GM23338 (cell line): Measurements from ENCODE around the gene SC5D. TPM values are rescaled to one million over a fixed set of nuclear protein-coding genes. Genes with fewer than 3 reads are reported as not detected.

Source experiments
- ATAC-seq: fragments of 200-7000 bp; cut with Tn5 transposase; 3 replicates; pipeline ENCODE4 v1.9.1; 2020
- DNase-seq: peaks from one replicate; pipeline ENCODE4 v3.0.0-alpha.2; 2015; ENCODE audit warnings: low spot score
- H2AFZ ChIP-seq: fragments of 200-600 bp; sonication (generic); 2 replicates; pipeline ENCODE4 v1.8.0; 2016; ENCODE audit warnings: antibody characterized with exemption, mild to moderate bottlenecking, moderate library complexity
- H3F3A ChIP-seq: fragments of 200-600 bp; sonication (generic); replicated peaks from 2 replicates; pipeline ENCODE4 v1.8.0; 2017; ENCODE audit warnings: antibody characterized with exemption, mixed run types, low read depth
- H3K27ac ChIP-seq: fragments of 200-600 bp; sonication (generic); 2 replicates; pipeline ENCODE4 v1.6.1; 2016; ENCODE audit warnings: low read depth
- H3K27me3 ChIP-seq: fragments of 200-600 bp; sonication (generic); 2 replicates; pipeline ENCODE4 v1.8.0; 2016; ENCODE audit warnings: mild to moderate bottlenecking, mixed run types, moderate library complexity; ENCODE audit not compliant: insufficient read depth
- H3K36me3 ChIP-seq: fragments of 200-600 bp; sonication (generic); 2 replicates; pipeline ENCODE4 v1.8.0; 2016; ENCODE audit warnings: mild to moderate bottlenecking; ENCODE audit not compliant: insufficient read depth
- H3K4me1 ChIP-seq: fragments of 200-600 bp; sonication (generic); 2 replicates; pipeline ENCODE4 v1.8.0; 2016; ENCODE audit warnings: mild to moderate bottlenecking, moderate library complexity; ENCODE audit not compliant: insufficient read depth
- H3K4me2 ChIP-seq: fragments of 200-600 bp; sonication (generic); 2 replicates; pipeline ENCODE4 v1.7.1; 2017; ENCODE audit warnings: mixed run types
- H3K4me3 ChIP-seq: fragments of 200-600 bp; sonication (generic); 2 replicates; pipeline ENCODE4 v1.6.1; 2016; ENCODE audit warnings: mixed run types
- H3K79me2 ChIP-seq: fragments of 200-600 bp; sonication (generic); replicated peaks from 2 replicates; pipeline ENCODE4 v1.8.0; 2017; ENCODE audit warnings: mild to moderate bottlenecking; ENCODE audit not compliant: insufficient read depth
- H3K9me2 ChIP-seq: fragments of 200-600 bp; sonication (generic); 2 replicates; pipeline ENCODE4 v1.8.0; 2017; ENCODE audit not compliant: insufficient read depth
- H4K20me1 ChIP-seq: fragments of 200-600 bp; sonication (generic); replicated peaks from 2 replicates; pipeline ENCODE4 v1.8.0; 2017; ENCODE audit warnings: mild to moderate bottlenecking; ENCODE audit not compliant: insufficient read depth
- H3K27ac Mint-ChIP-seq: 2 replicates; pipeline ENCODE4 v1.8.0; 2020; ENCODE audit warnings: inconsistent platforms, mild to moderate bottlenecking, moderate library complexity, mixed read lengths
- H3K27me3 Mint-ChIP-seq: 3 replicates; pipeline ENCODE4 v1.8.0; 2022; ENCODE audit warnings: low read depth, mild to moderate bottlenecking, moderate library complexity, mixed read lengths, inconsistent platforms; ENCODE audit not compliant: insufficient read depth, poor library complexity
- H3K36me3 Mint-ChIP-seq: 3 replicates; pipeline ENCODE4 v1.8.0; 2021; ENCODE audit warnings: low read depth, mild to moderate bottlenecking, inconsistent platforms, moderate library complexity, mixed read lengths
- H3K4me1 Mint-ChIP-seq: 3 replicates; pipeline ENCODE4 v1.8.0; 2020; ENCODE audit warnings: mild to moderate bottlenecking, inconsistent platforms, mixed read lengths
- H3K4me3 Mint-ChIP-seq: 3 replicates; pipeline ENCODE4 v1.8.0; 2021; ENCODE audit warnings: moderate library complexity, mild to moderate bottlenecking, inconsistent platforms, mixed read lengths
- H3K9me3 Mint-ChIP-seq: 3 replicates; pipeline ENCODE4 v1.8.0; 2020; ENCODE audit warnings: moderate library complexity, mild to moderate bottlenecking, inconsistent platforms, mixed read lengths
- CREB1 ChIP-seq: fragments of 250-450 bp; sonication (Bioruptor Pico); IDR thresholded peaks from 2 replicates; pipeline ENCODE4 v1.5.0; 2020; ENCODE audit warnings: low read depth, mild to moderate bottlenecking, moderate library complexity
- CTCF ChIP-seq, 2 experiments: fragments of 200-600 bp in 1 of 2; sonication (generic) in 1 of 2; conservative IDR thresholded peaks; 2 replicates each; pipeline versions ENCODE4 v1.5.1 to v1.6.1; 2016 to 2017; ENCODE audit warnings: antibody characterized with exemption in 2 of 2, low read depth in 2 of 2, mild to moderate bottlenecking in 2 of 2, moderate library complexity in 1 of 2
- ETS1 ChIP-seq: IDR thresholded peaks from 2 replicates; pipeline ENCODE4 v1.6.1; 2016; ENCODE audit warnings: antibody characterized with exemption
- EZH2 ChIP-seq: fragments of 200-600 bp; sonication (generic); IDR thresholded peaks from one replicate; pipeline ENCODE4 v1.8.0; 2017; ENCODE audit warnings: antibody characterized with exemption, mild to moderate bottlenecking, low read depth; ENCODE audit not compliant: unreplicated experiment
- EZH2phosphoT487 ChIP-seq: fragments of 200-600 bp; sonication (generic); IDR thresholded peaks from one replicate; pipeline ENCODE4 v1.8.1; 2018; ENCODE audit warnings: antibody characterized with exemption; ENCODE audit not compliant: unreplicated experiment
- JUNB ChIP-seq: IDR thresholded peaks from one replicate; pipeline ENCODE4 v1.6.1; 2016; ENCODE audit warnings: antibody characterized with exemption; ENCODE audit not compliant: unreplicated experiment
- NANOG ChIP-seq: IDR thresholded peaks from 2 replicates; pipeline ENCODE4 v1.6.1; 2016; ENCODE audit warnings: antibody characterized with exemption, borderline replicate concordance
- POLR2AphosphoS5 ChIP-seq: IDR thresholded peaks from 2 replicates; pipeline ENCODE4 v1.6.1; 2016; ENCODE audit warnings: antibody characterized with exemption, low read depth
- REST ChIP-seq: IDR thresholded peaks from one replicate; pipeline ENCODE4 v1.6.1; 2018; ENCODE audit warnings: antibody characterized with exemption; ENCODE audit not compliant: unreplicated experiment
- STAT1 ChIP-seq: IDR thresholded peaks from one replicate; pipeline ENCODE4 v1.6.1; 2016; ENCODE audit warnings: antibody characterized with exemption; ENCODE audit not compliant: unreplicated experiment
- ZNF114 ChIP-seq: fragments of 250-450 bp; sonication (Bioruptor Pico); IDR thresholded peaks from 2 replicates; pipeline ENCODE4 v1.5.0; 2020; ENCODE audit warnings: mild to moderate bottlenecking, moderate library complexity
- ZNF331 ChIP-seq: fragments of 250-450 bp; sonication (Bioruptor Pico); IDR thresholded peaks from 2 replicates; pipeline ENCODE4 v1.5.0; 2020; ENCODE audit warnings: low read depth, mild to moderate bottlenecking, moderate library complexity
- ZNF462 ChIP-seq: fragments of 250-450 bp; sonication (Bioruptor Pico); IDR thresholded peaks from 2 replicates; pipeline ENCODE4 v1.5.0; 2020; ENCODE audit warnings: mild to moderate bottlenecking, moderate library complexity
- polyA plus RNA-seq: library from polyadenylated mRNA; unstranded; fragments of >200 nt; fragmentation: Nextera tagmentation; extraction: Ambion mirVana; gene quantifications from 2 replicates; pipeline ENCODE4 v1.2.1, GENCODE V29; 2016
- total RNA-seq: library from RNA; depleted of rRNA; stranded (reverse); fragments of >200 nt; shearing (Covaris generic); gene quantifications from 2 replicates; pipeline ENCODE4 v1.2.3, GENCODE V29; 2014

SC5D gene
- total and polyA plus RNA-seq, 2 experiments from 2014 or later = 79.0 to 138 TPM

GRCh38 chr11:121250843-121251242 is 41.7 kb upstream of the SC5D start:
- no peak for ATAC-seq

More at GRCh38 chr11:121250843-121251242, 41.7 kb upstream of the SC5D start:
- Mint-ChIP-seq H3K9me3 (peaks cover 11% of the 10 kb centered on the region), H3K27me3 (peaks cover 5% of the 10 kb centered on the region), H3K27ac (no peak overlapping the region), H3K4me3 (no peak overlapping the region), H3K4me1 (peaks cover 20% of the 10 kb centered on the region; the same call in 2 of the 3 replicates), H3K36me3 (peaks cover 14% of the 10 kb centered on the region; the same call in 2 of the 3 replicates)
- Histone ChIP-seq H3K4me3 (no peak overlapping the region), H3K4me2 (no peak overlapping the region), H4K20me1 (no peaks in the 10 kb centered on the region), H3K4me1 (peaks cover 4% of the 10 kb centered on the region; the same call in 1 of the 2 replicates), H2AFZ (peak overlapping the region; percentile 38; the same call in 1 of the 2 replicates), H3K9me2 (no peaks in the 10 kb centered on the region), H3K79me2 (no peaks in the 10 kb centered on the region), H3F3A (no peaks in the 10 kb centered on the region), H3K27me3 (no peaks in the 10 kb centered on the region), H3K36me3 (no peaks in the 10 kb centered on the region; the same call in 1 of the 2 replicates), H3K27ac (no peak overlapping the region)
- no peak for DNase-seq
- TF ChIP-seq CTCF (conservative IDR thresholded peaks at IDR 0.05; ENCODE audit: low read depth in 2 of 2) = no peak
- no peak for TF ChIP-seq ETS1
- TF ChIP-seq ZNF114 (CRISPR knock-in tag) = no peak
- TF ChIP-seq STAT1 = no peak
- no peak for TF ChIP-seq ZNF462 (CRISPR knock-in tag)
- TF ChIP-seq ZNF331 = no peak
- TF ChIP-seq REST = no peak
- no peak for TF ChIP-seq CREB1 (CRISPR knock-in tag)
- no peak for TF ChIP-seq EZH2phosphoT487
- no peak for TF ChIP-seq JUNB
- no peak for TF ChIP-seq NANOG
- TF ChIP-seq POLR2AphosphoS5 = no peak
- no peak for TF ChIP-seq EZH2
